HG02623 (cell line): ENCODE results near the gene PARP8.
"Not testable (repeated sequence)": the region's sequence is repeated elsewhere in the genome, so short reads cannot be mapped to it uniquely, and the experiment has no call there.

ENCODE experiments used
- ATAC-seq: cut with Tn5 transposase; IDR thresholded peaks from one replicate; pipeline ENCODE4 v1.9.1; 2021; ENCODE audit warnings: moderate library complexity; ENCODE audit not compliant: unreplicated experiment

The PARP8 gene

GRCh38 chr5:50675385-50675784, 8.9 kb downstream of the PARP8 start:
- no peak for ATAC-seq

- ATAC-seq, result not testable (repeated sequence)
Observed at GRCh38 chr5:50679554-50679953, 13.1 kb downstream of the PARP8 start.

- ATAC-seq, result no peak
Observed at GRCh38 chr5:50684721-50685120, 18.3 kb downstream of the PARP8 start.

GRCh38 chr5:50687548-50687947, 21.1 kb downstream of the PARP8 start:
- ATAC-seq, result no peak

- no peak for ATAC-seq
Observed at GRCh38 chr5:50691399-50692016, 25.1 kb downstream of the PARP8 start.

- no peak for ATAC-seq
Observed at GRCh38 chr5:50694027-50694590, 27.7 kb downstream of the PARP8 start.

GRCh38 chr5:50694626-50695025, 28.2 kb downstream of the PARP8 start:
- not testable (repeated sequence) for ATAC-seq

GRCh38 chr5:50697739-50698138, 31.3 kb downstream of the PARP8 start:
- ATAC-seq, result peak; percentile 75

GRCh38 chr5:50699737-50700136, 33.3 kb downstream of the PARP8 start:
- ATAC-seq, result no peak

- ATAC-seq, result no peak
Observed at GRCh38 chr5:50700706-50701105, 34.3 kb downstream of the PARP8 start.

GRCh38 chr5:50702615-50703366, 36.4 kb downstream of the PARP8 start:
- no peak for ATAC-seq

- no peak for ATAC-seq
Observed at GRCh38 chr5:50703367-50703666, 36.9 kb downstream of the PARP8 start.

- no peak for ATAC-seq
Observed at GRCh38 chr5:50704730-50705129, 38.3 kb downstream of the PARP8 start.

GRCh38 chr5:50709471-50709870, 43.0 kb downstream of the PARP8 start:
- no peak for ATAC-seq

GRCh38 chr5:50710838-50711237, 44.4 kb downstream of the PARP8 start:
- peak; percentile 10 for ATAC-seq

GRCh38 chr5:50711280-50711679, 44.8 kb downstream of the PARP8 start:
- peak; percentile 95 for ATAC-seq

- ATAC-seq, result no peak
Observed at GRCh38 chr5:50712479-50712878, 46.0 kb downstream of the PARP8 start.

- no peak for ATAC-seq
Observed at GRCh38 chr5:50715001-50715400, 48.6 kb downstream of the PARP8 start.

GRCh38 chr5:50716134-50716533, 49.7 kb downstream of the PARP8 start:
- ATAC-seq, result no peak

GRCh38 chr5:50717651-50718050, 51.2 kb downstream of the PARP8 start:
- peak; percentile 52 for ATAC-seq

GRCh38 chr5:50720061-50720710, 53.7 kb downstream of the PARP8 start:
- no peak for ATAC-seq

- no peak for ATAC-seq
Observed at GRCh38 chr5:50722223-50722622, 55.8 kb downstream of the PARP8 start.
